ENCODE data around the gene C5orf34. TPM values are rescaled to one million over a fixed set of nuclear protein-coding genes. Genes with fewer than 3 reads are reported as not detected.

The C5orf34 gene
- total and polyA plus RNA-seq, 2 of the 4 experiments (the other 2 are of a cell fraction), result 3.3 to 6.1 TPM

- Histone ChIP-seq H2AK5ac (ENCODE audit: low read depth, low read length) (no peak overlapping the region), H2BK120ac (ENCODE audit: low read depth, low read length) (no peak overlapping the region), H3K9ac (ENCODE audit: low read depth, low read length) (no peak overlapping the region), H3K4ac (ENCODE audit: low read depth, low read length) (no peak overlapping the region), H2BK15ac (ENCODE audit: low read depth, low read length) (no peak overlapping the region), H2BK20ac (ENCODE audit: low read depth, low read length) (no peak overlapping the region), H2AK9ac (replicated peaks; ENCODE audit: low read depth, low read length, poor library complexity) (no peak overlapping the region), H4K91ac (ENCODE audit: insufficient read depth, low read depth, low read length) (no peak overlapping the region), H4K8ac (ENCODE audit: low read depth in 2 of 2, low read length in 2 of 2) (no peak overlapping the region), H3K27ac (ENCODE audit: insufficient read depth, low read length) (no peak overlapping the region), H3K18ac (ENCODE audit: low read depth, low read length) (no peak overlapping the region), H4K20me1 (ENCODE audit: insufficient read depth, low read length) (no peaks in the 10 kb centered on the region), H3K4me2 (ENCODE audit: low read depth, low read length) (no peak overlapping the region), H3K9me1 (ENCODE audit: insufficient read depth, low read length) (no peaks in the 10 kb centered on the region), H4K5ac (ENCODE audit: low read depth, low read length) (no peak overlapping the region), H3K27me3 (ENCODE audit: control insufficient read depth, insufficient read depth, low read length) (no peaks in the 10 kb centered on the region), H3K14ac (replicated peaks; ENCODE audit: low read depth, low read length) (no peak overlapping the region), H2BK5ac (ENCODE audit: low read depth, low read length, poor library complexity, severe bottlenecking) (no peak overlapping the region), H3K36me3 (ENCODE audit: control insufficient read depth, insufficient read depth, low read length) (peaks cover 15% of the 10 kb centered on the region), H3K79me1 (ENCODE audit: low read depth in 1 of 2, low read length in 2 of 2) (peaks cover 0 to 2% of the 10 kb centered on the region in 2 experiments; a peak in 1 of 4 replicates), H3K9me3 (ENCODE audit: control insufficient read depth, insufficient read depth, low read length) (no peaks in the 10 kb centered on the region), H3K23ac (ENCODE audit: low read depth, low read length) (no peak overlapping the region), H3K4me3 (ENCODE audit: insufficient read depth, low read depth, low read length) (no peak overlapping the region), H2AFZ (replicated peaks; ENCODE audit: low read length, poor library complexity) (no peak overlapping the region), H3K56ac (ENCODE audit: extremely low read depth, insufficient read depth, low read length) (no peak overlapping the region), H3K4me1 (ENCODE audit: control insufficient read depth, insufficient read depth, low read length) (no peaks in the 10 kb centered on the region)
- intact Hi-C loops (cut with micrococcal nuclease), result no loop called here
- WGBS, 2 experiments (ENCODE audit: extremely low coverage in 2 of 2, insufficient read length in 1 of 2), result 57% methylated on average over 2 of the region's 2 CpGs; no CpG with 5 or more reads in 1 of the 2 experiments
- POLR2A ChIA-PET (ENCODE audit: unreplicated experiment), result no interaction called here
- in situ Hi-C loops (cut with MboI; ENCODE audit: low sequenced_read_pairs), result no loop called here
- ATAC-seq (ENCODE audit: low read depth) (no peak), DNase-seq (no peak)
- TF ChIP-seq CTCF (conservative IDR thresholded peaks at IDR 0.05; ENCODE audit: low read depth, low read length), result no peak
- no peak for TF ChIP-seq MAFK (IDR thresholded peaks at IDR 0.05; ENCODE audit: low read depth, low read length)
- no peak for TF ChIP-seq RFX5 (IDR thresholded peaks at IDR 0.05; ENCODE audit: low read depth, low read length)
- no peak for TF ChIP-seq MXI1 (IDR thresholded peaks at IDR 0.05; ENCODE audit: borderline replicate concordance, low read depth, low read length)
- TF ChIP-seq POLR2A (IDR thresholded peaks at IDR 0.05; ENCODE audit: low read depth, low read length), result no peak
- no peak for TF ChIP-seq CHD1 (IDR thresholded peaks at IDR 0.05; ENCODE audit: low read depth, low read length)
- no peak for TF ChIP-seq MAZ (IDR thresholded peaks at IDR 0.05; ENCODE audit: borderline replicate concordance, low read depth, low read length)
- no peak for TF ChIP-seq USF2 (IDR thresholded peaks at IDR 0.05; ENCODE audit: low read depth, low read length)
- TF ChIP-seq FOS (IDR thresholded peaks at IDR 0.05; ENCODE audit: low read depth, low read length), result no peak
- no peak for TF ChIP-seq RCOR1 (IDR thresholded peaks at IDR 0.05; ENCODE audit: insufficient replicate concordance, low read length)
- CTCF ChIA-PET, result no interaction called here
- BruUV-seq (replicated peaks), result no TSS peak
- dilution Hi-C loops (cut with HindIII; ENCODE audit: low sequenced_read_pairs, unreplicated experiment), result no loop called here
Observed at GRCh38 chr5:43523662-43524072, 8.7 kb upstream of the C5orf34 start.

All from IMR-90 (cell line).